NCI-H510A (cell line): ENCODE measurements around the gene B9D1.
"Not testable (repeated sequence)": the region's sequence is repeated elsewhere in the genome, so short reads cannot be mapped to it uniquely, and the experiment has no call there.

Source experiments
- DNase-seq: peaks from one replicate; lab custom pipeline; 2025; lab: John Stamatoyannopoulos, UW

Gene B9D1

DNA sequence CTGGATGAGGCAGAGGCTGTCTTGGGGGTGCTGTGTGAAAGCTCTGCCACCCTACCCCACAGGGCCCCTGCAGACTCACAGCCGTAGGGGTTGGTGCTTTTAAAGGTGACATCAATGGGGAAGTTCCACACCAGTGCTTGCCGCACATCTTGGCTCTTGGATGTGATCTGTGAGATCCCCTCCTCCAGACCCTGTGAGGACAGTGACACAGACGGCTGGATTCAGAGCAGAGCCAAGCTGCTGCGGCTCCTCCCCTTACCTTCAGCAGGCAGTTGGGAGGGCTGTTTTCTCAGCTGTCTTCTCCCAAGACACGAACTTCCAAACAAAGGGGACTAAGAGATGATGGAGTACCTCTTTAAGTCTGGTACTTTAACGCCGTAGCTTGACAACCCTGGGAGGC, 4.8 kb downstream of the B9D1 start:
- no peak for DNase-seq

DNA sequence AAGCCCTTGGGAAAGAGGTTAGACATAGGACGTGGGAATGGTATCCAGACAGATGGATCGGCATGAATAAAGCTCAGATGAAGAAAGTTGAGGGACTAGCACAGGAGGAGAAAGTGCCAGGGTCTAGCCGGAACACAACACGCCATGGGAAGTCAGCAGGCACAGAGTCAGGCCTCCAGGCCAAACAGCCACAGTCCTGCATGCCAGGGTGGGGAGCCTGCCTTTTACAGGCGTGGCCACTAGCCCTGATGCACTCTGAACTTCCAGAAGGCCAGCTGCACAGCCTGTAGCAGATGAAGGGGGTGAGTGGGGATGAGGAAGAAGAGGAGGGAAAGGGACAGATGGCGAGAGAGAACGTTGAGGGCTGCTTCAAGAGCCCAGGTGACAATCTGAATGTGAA, 5.2 kb downstream of the B9D1 start:
- DNase-seq, result no peak

DNA sequence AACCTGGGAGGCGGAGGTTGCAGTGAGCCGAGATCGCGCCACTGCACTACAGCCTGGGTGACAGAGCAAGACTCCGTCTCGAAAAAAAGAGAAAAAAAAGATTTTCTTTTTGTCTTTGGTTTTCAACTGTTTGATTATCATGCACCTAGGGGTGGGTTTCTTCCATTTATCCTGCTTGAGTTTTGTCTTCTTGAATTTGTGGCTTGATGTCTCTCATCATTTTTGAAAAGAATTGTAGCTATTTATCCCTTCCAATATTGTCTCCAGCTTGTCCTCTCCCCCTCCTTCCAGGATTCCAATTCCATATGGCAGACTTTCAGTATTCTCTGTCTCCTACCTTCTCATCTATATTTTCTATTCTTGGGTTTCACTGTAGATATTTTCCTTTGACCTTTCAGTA, 7.8 kb downstream of the B9D1 start:
- no peak for DNase-seq

DNA sequence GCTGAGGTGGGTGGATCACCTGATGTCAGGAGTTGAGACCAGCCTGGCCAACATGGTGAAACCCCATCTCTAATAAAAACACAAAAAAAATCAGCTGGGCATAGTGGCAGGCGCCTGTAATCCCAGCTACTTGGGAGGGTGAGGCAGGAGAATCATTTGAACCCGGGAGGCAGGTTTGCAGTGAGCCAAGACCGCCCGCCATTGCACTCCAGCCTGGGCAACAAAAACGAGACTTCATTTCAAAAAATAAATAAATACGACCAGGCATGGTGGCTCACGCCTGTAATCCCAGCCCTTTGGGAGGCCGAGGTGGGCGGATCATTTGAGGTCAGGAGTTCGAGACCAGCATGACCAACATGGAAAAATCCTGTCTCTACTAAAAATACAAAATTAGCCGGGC, 9.1 kb downstream of the B9D1 start:
- not testable (repeated sequence) for DNase-seq

DNA sequence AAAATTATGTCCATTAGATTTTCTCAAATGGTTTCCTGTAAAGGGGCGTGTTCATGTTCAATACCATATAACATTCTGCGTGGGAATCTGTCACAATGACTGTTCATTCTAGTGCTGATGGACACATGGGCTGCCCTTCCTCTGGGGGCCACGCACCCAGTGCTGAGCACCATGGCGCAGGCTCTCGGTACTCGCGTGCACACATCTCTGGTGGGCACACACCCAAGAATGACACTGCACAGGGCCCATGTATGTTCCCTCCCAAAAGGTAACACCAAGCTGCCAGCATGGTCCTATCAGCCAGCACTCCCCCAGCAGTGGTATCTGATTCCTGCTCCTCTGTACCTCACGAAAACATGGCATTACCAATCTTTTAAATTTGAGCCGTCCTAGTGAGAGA, 13.7 kb downstream of the B9D1 start:
- no peak for DNase-seq

DNA sequence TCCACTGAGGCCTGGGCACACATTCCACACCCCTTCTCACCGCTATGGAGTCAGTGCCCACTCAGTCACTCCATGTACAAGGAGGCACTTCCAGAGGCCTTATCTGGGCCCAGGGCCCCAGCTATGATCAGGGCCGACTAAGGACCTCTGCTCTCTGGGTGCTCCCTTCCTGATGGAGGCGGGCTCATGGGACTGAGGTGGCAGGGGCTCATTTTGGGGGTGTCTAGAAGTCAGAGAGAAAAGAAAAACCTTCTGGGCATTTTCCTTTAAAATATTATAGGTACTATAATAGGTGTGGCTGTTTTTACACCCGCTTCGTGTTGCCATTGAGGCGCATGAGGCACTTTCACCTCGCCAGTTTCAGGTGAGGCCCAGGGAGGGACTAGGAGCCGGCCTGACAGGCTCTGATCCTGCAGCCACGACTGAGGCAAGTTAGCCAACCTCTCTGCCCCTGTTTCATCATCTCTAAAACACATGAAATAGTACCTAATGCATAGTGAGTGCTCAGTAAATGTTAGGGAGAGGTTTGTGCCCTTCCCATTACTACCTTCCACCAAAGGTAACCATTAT, 14.4 kb downstream of the B9D1 start:
- no peak for DNase-seq

DNA sequence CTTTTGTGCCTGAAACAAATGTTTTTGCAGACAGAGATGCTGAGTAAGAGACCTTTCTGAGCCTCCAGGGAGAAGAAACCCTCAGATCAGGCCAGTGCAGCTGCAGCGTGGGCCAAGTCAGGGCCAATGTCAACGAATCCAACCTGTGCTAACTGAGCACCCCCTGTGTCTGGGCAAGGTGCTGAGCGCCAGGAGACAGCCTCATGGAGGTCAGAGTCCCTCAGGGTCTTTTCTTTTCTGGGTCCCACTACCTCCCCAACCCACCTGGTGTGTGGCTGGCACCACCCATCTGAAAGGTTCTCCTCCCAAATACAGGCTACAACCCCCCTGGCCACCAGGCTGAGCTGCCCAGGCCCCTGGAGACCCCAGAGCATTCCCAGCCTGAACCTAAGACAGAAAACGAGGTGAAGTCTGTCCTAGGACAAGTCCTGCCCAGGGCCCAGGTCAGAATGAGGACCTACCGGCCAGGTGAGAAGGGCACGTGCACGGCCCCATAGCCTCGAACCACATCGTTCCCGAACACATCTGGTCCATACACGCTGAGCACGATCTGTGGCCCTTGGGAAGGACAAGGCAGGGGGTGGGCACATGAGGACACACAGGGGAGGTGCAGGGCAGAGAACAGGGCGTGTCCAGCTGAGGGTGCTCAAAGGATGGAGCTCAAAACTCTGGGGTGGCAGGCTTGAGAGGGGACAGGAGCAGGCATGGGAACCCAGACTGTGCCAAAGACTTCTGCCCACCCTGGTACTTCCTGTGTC, 15.0 kb downstream of the B9D1 start:
- no peak for DNase-seq

DNA sequence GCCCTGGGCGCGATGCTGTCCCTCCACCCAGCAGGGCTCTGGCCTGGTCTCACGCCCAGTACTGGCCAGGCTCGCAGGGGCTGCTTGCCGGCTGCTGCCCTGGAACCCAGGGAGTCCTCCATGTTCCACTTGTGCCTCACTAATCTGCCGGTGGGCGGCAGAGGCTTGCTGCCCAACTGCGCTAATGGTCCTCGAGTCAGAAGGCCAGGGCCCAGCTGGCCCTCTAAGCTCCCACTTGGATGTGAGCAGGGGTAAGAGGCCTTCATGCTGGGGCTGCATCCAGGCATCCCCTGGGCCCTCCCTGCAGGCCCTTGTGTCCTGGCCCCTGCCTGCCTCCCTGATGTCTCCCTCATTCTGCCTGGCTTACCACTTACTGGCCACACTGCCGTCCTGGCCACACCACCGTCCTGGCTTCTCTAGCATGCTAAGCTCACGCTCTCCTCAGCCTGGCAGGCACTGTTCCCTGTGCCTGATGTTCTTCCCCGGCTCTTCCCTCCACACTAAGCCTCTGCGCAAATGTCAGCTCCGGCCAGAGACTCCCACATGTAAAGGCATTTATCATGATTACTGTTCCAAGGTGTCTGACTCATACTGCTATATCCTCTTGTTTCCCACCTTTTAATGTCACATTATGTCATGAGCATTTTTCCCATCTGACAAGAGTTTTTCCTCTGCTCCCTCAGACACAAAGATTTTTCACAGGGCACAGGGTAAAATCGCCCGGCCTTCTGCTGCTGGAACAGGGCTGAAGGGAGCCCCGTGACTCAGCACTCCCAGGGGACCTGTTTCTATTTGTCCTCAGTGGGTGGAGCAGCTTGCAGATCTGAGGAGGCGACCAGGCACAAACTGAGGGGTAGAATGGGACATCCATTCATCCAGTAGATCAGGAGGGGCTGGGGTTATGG, 15.9 kb downstream of the B9D1 start:
- no peak for DNase-seq

DNA sequence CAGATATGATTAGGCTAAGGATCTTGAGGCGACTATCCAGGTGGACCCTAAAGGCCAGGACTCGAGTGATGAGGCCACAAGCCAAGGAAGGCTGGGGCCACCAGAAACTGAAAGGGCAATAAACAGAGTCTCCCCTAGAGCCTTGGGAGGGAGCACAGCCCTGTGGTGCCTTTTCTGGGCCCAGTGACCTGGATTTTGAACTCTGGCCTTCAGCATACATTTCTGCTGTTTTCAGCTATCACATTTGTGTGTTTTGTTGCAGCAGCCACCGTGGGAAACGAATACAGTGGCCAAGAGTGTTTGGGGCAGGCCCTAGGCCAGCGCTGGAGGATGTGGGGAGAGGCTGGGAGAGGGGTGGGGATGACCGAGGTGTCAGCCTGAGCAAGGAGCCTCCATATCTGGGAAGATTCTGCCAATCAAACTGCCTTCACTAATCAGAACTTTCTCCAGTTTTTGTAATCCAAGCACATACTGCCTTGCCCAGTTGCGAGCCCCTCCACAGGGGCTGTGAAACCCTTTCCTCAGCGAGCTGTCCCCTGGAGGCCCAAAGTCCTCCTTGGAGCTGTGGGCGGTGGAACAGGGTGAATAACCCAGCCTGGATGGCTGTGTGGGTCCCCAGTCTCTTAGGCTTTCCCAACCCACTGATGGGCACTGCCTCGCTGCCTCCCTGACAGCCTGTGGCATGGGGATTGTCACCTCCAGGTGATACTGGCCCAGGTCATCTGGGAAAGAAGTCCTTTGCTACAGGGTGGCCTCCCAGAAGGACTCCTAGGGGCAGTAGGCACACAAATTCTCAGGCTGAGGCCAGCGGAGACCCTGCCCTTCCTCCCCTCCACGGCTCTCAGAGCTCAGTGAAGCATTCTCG, 16.8 kb downstream of the B9D1 start:
- no peak for DNase-seq

DNA sequence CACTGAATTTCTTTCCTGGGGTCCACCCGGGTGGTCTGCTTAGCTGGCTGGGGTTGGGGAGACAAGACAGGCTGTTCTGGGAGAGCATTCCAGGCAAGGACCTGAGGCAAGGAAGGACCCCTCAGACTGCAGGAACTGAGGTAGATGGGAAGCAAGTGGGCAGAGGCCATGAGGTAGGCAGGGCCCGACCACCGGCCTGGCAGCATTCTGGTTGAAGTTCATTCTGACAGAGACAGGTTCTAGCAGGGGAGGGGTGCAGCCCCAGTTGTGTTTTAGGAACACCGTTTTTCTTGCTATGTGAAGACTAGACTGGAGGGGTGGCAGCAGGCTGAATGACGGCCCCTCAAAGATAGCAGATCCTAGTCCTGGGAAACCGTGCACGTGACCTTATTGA, 17.5 kb downstream of the B9D1 start:
- DNase-seq, result no peak

DNA sequence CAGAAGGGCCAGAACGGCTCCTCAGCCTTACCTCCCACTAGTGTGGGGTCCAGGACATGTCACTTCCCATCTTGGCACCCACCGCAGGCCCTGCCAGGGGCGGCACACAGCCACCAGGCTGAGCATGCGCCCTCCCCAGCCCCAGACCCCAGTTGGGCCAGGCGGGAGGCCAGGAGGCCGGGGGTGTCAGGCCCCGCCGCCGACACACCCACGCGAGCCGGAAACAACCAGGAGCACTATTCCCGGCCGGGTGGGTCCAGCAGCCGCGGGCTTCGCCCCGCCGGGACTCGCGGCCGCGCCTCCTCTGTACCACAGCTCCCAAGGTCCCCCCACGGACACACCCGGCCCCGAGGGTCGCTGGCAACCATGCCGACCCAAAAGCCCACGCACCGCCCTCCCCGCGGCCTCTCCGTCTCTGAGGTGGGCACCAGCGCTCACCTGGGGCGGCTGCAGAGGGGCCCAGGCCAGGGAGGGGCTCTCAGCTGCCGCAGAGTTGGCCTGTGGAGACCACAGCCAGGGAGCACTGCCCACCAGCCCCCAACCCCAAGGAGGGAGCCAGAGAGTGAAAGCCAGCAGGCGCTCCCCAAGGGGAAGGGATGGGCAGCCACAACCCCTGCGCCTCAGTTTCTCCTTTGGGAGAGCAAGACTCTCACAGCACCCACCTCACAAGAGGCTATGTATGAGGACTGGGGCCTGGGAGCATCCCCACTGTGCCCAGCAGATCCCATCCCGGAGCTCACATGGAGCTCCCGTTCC, 18.0 kb downstream of the B9D1 start:
- DNase-seq, result no peak

DNA sequence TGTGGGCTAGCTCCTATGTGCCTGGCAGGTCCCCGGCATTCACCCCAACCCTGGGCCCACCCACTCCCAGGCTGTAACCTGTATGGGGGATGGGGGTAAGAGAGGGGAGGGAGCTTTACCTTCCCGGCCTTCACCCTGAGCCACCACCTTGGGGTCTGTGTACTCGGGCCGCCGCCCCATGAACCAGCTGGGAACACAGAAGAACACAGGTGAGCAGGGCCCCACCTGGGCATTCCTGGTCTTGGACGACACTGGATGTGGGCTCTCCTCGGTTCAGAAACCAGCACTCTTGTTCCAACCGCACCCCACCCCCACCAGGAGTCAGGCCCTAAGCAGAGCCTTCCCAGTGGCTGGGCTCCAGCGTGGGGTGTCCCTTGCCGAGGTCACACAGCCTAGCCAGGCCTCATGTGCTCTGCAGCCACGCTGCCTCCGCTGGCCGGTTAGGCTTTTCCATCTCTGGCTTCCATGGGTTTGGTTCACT, 18.8 kb downstream of the B9D1 start:
- DNase-seq, result no peak

DNA sequence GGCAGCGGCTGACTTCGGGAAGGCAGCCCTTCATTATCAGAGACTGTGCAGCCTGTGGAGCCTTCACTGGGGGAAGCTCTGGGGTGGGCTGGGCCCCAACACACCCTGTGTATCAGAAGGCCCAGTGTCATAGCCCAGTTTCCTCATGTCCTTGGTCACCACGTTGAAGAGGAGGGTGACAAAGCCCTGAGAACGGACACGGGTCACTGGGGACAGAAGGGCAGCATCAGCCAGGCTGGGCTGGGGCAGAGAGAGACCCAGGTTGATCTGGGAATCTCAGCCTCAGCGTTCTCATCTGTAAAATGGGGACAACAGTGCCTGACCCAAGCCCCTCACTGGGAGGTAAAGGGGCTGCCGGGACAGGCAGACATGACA, 19.3 kb downstream of the B9D1 start:
- no peak for DNase-seq

DNA sequence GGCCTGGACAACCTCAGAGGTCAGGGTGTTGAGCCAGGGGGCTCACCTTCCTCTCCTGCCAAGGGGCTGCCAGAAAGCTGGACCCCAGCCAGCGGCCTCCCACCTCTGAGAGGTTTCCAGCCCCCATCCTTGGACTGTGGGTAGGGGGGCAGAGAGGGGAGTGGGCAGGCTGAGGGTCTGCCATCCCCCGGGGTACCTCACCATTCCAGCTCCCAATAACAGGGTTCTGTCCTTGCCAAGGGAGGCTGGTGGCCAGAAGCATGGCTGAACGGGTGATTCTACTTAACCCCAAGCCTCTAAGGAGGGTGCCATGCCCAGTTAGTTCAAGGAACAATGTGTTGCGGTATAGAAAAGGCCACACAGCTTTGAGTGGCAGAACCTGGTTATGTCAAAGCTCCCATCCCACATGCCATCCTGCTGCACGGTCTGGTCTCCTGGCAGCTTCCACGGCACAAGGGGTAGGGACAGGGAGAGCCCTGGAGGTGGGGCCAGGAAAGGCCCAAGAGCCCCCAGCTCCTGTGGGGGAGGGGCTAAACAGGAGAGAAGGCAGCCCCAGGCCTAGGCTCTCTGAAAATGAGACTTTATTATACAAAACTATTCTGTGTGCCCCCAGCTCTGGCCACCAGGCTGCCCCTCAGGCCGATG, 19.8 kb downstream of the B9D1 start:
- DNase-seq, result no peak

DNA sequence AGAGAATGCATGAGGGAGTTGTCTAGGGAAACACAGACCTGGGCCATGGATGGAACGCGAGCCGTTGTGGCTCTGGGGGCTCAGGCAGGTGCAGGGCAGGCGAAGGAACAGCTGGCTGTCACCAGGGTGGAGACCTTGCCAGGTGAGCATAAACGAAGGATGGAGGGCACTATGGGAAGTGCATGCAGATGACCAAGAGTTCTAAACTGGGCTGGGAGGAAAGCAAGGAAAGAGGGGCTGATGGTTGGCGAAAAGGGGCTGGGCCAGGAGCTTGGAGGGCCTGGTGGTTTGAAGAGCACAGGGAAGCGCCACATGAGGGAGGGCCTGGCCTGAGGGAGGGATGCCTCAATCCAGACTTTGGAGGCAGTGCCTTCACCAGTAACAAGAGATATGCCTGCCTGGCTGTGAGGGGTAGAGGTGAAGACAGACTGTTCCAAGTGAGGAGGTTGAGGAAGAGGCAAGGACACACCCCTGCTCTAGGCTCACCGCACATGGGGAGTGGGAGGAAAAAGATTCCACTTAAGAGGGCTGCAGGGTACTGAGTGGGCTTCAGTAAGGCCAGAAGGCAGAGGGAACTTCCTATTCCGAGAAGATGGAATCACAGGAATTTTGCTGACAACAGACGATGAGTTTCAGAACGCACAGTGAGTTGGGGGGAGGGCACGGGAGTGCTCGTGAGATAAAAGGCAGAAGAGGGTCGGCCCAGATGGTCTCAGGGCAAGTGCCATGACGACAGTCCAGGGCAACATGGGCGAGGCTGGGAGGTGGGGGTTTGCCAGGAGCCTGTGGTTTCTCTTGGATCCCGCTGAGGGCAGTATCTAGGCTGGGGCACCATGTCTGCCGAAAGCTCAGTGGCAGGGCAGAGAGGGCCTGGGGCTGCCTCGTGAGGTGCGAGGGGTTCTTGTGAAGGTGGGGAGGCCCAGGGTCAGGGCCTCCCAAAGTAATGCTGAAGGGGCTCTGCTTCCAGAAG, 20.6 kb downstream of the B9D1 start:
- DNase-seq, result no peak

DNA sequence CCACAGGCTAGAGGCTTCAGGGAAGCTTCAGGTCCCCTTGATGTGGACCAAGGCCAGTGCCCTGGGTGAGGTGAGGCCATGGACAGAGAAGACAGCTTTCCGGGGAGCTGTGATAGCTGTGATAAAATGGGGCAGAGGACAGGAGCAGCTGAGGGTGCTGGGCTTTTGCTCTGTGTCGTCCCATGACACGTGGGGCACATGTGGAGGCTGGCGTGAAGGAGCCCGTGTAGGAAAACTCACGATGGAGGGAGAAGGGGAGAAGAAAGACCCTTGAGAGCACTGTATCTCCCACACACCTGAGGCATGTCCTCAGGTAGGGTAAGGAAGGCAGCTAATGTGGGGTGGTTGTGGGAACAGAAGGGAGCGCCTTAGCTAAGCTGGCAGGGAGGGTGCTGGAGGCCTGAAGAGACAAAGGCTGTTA, 21.3 kb downstream of the B9D1 start:
- DNase-seq, result no peak

DNA sequence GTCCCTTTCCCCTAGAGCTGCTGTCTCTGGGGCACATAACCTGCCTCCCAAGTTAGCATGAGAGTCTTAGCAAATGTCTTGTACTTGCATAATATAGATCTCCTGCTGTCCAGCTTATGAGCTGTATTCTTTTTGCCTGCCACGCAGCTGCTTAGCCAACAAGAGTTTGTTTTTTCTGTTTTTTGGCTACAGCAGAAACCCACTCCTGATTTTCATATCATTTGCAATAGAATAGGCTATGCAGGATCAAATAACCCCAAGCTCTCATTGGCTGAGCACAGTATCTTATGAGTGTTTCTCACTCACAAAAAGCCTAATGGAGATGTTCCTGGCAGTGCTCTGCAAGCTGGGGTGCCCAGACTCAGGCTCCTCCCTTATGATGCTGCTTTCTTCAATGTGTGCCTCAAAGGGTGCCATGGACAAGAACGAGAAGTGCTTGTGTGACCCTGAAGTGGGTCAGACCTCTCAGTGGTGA, 23.1 kb downstream of the B9D1 start:
- DNase-seq, result no peak

DNA sequence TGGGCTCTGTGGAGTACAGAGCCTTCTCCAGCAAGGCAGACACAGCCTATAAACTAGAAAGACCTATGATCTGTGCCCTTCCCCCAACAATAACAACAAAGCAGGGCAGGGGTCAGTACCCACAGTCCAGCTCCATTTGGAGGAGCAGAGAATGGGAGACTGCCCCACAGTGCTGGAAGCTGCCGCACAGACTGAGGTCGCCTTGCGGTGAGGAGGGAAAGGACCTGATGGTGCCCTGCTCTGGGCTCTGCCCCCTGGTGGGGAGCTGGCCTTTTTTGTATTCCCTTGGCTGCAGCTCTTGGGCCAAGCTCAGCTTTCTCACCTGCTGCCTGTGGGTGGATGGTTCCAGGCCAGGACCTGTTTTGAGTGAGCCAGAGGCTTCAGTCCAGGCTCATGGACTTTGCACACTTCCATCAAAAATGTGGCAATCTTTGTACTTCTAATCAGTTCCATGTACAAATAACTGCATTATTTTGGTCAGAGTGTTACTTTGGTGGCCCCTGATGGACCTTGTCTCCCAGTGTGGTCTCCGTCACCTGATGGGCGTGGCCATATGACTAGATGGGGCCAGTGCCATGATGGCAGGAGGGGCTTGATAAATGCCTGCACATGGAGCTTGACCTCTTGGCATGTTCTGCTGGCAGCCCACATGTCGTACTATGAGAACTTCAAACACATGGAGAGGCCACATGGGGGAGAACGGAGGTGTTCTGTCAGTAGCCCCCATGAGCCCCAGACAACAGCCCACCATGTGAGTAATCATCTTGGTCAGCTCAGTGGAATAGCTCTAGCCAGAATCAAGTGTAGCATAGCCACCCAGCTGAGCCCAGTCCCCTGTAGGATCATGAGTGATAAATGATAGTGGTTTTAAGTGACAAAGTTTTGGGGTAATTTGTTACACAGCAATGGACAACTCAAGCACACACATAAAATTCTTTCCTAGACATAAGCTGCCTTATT, 24.2 kb downstream of the B9D1 start:
- DNase-seq, result peak; percentile 34
